HG03558 (cell line): ENCODE measurements around the gene PA2G4.
A peak's percentile ranks its signal among the peaks of the same experiment; 100 is the strongest.
"Not testable (repeated sequence)": the region's sequence is repeated elsewhere in the genome, so short reads cannot be mapped to it uniquely, and the experiment has no call there.

Source experiments
- ATAC-seq: cut with Tn5 transposase; IDR thresholded peaks from one replicate; pipeline ENCODE4 v1.9.1; 2021; ENCODE audit warnings: moderate number of reproducible peaks; ENCODE audit not compliant: unreplicated experiment; ENCODE audit errors: extremely low read depth

PA2G4 gene

GRCh38 chr12:56098592-56098991 lies 5.8 kb upstream of the PA2G4 start:
- ATAC-seq = no peak

GRCh38 chr12:56099787-56100186 lies 4.6 kb upstream of the PA2G4 start:
- no peak for ATAC-seq

GRCh38 chr12:56101045-56101444 lies 3.3 kb upstream of the PA2G4 start:
- ATAC-seq = no peak

GRCh38 chr12:56102683-56103065 lies 1.7 kb upstream of the PA2G4 start:
- no peak for ATAC-seq

- no peak for ATAC-seq
Measured at GRCh38 chr12:56103066-56103711, 1.2 kb upstream of the PA2G4 start.

- peak; percentile 4 for ATAC-seq
Measured at GRCh38 chr12:56103823-56104108, 593 bp upstream of the PA2G4 start.

GRCh38 chr12:56104815-56105608 lies 653 bp downstream of the PA2G4 start:
- ATAC-seq = no peak

- no peak for ATAC-seq
Measured at GRCh38 chr12:56105609-56105902, 1.2 kb downstream of the PA2G4 start.

- ATAC-seq = no peak
Measured at GRCh38 chr12:56107242-56107641, 2.9 kb downstream of the PA2G4 start.

- ATAC-seq = no peak
Measured at GRCh38 chr12:56110571-56110970, 6.2 kb downstream of the PA2G4 start.

- ATAC-seq = no peak
Measured at GRCh38 chr12:56114084-56114483, 9.7 kb downstream of the PA2G4 start.

GRCh38 chr12:56115329-56115728 lies 11.0 kb downstream of the PA2G4 start:
- ATAC-seq = no peak

- no peak for ATAC-seq
Measured at GRCh38 chr12:56116267-56117081, 12.1 kb downstream of the PA2G4 start, which contains the start of gene RPL41. Gene RPL41, plus strand, starts transcription at chr12:56116633.

- not testable (repeated sequence) for ATAC-seq
Measured at GRCh38 chr12:56117082-56117706, 12.8 kb downstream of the PA2G4 start.

GRCh38 chr12:56117778-56118687 lies 13.7 kb downstream of the PA2G4 start, which contains the start of gene ZC3H10:
Gene ZC3H10, plus strand, starts transcription at chr12:56118266. Its CDS starts 2,297 bp downstream, at chr12:56120563.
- peak; percentile 89 for ATAC-seq

- ATAC-seq = no peak
Measured at GRCh38 chr12:56118688-56119357, 14.5 kb downstream of the PA2G4 start.

- ATAC-seq = no peak
Measured at GRCh38 chr12:56119361-56119796, 15.0 kb downstream of the PA2G4 start.

GRCh38 chr12:56120158-56120846 lies 15.9 kb downstream of the PA2G4 start:
- no peak for ATAC-seq
